Esophagus muscularis mucosa (tissue), 4 donors: ENCODE measurements around the gene UGT1A10. TPM values are rescaled to one million over a fixed set of nuclear protein-coding genes. Genes with fewer than 3 reads are reported as not detected.
A peak's percentile ranks its signal among the peaks of the same experiment; 100 is the strongest.

Experiments
- DNase-seq: peaks from one replicate; pipeline ENCODE4 v3.0.0-alpha.2; 2017; ENCODE audit errors: extremely low spot score
- H3K27ac ChIP-seq, 4 donors: fragments of 200-600 bp; sonication (generic); replicated peaks in 1 of 4; 1 replicate in 3 of 4; 2 replicates in 1 of 4; pipeline ENCODE4 v1.5.1; 2016 to 2019; ENCODE audit warnings: mild to moderate bottlenecking in 1 of 4
- H3K27me3 ChIP-seq, 4 donors: fragments of 200-600 bp; sonication (generic); one replicate each; pipeline versions ENCODE4 v1.5.1 to v1.6.0; 2016 to 2019
- H3K36me3 ChIP-seq, 4 donors: fragments of 200-600 bp; sonication (generic); one replicate each; pipeline ENCODE4 v1.5.1; 2016 to 2019
- H3K4me1 ChIP-seq, 4 donors: fragments of 200-600 bp; sonication (generic); one replicate each; pipeline ENCODE4 v1.5.1; 2016 to 2019
- H3K4me3 ChIP-seq, 4 donors: fragments of 200-600 bp; sonication (generic); 1 replicate in 2 of 4; 2 replicates in 2 of 4; pipeline ENCODE4 v1.5.1; 2016 to 2019; ENCODE audit warnings: mild to moderate bottlenecking in 4 of 4, moderate library complexity in 1 of 4
- H3K9me3 ChIP-seq, 4 donors: fragments of 200-600 bp; sonication (generic); 1 replicate in 3 of 4; 2 replicates in 1 of 4; pipeline ENCODE4 v1.5.1; 2016 to 2019
- CTCF ChIP-seq, 3 experiments: fragments of 200-600 bp in 2 of 3; fragments of 450-650 bp in 1 of 3; sonication (generic) in 2 of 3; IDR thresholded peaks; one replicate each; pipeline ENCODE4 v1.5.1; 2017 to 2019; ENCODE audit warnings: antibody characterized with exemption in 3 of 3, mild to moderate bottlenecking in 2 of 3, moderate library complexity in 1 of 3
- EP300 ChIP-seq: sonication (generic); formaldehyde crosslinking; IDR thresholded peaks from one replicate; pipeline ENCODE4 v1.6.1; 2017; ENCODE audit warnings: antibody characterized with exemption
- POLR2A ChIP-seq: fragments of 450-650 bp; IDR thresholded peaks from one replicate; pipeline ENCODE4 v1.6.1; 2017; ENCODE audit warnings: antibody characterized with exemption, moderate library complexity, mild to moderate bottlenecking, low read depth
- POLR2AphosphoS5 ChIP-seq, 2 donors: sonication (generic); formaldehyde crosslinking; IDR thresholded peaks; one replicate each; pipeline ENCODE4 v1.6.1; 2017; ENCODE audit warnings: antibody characterized with exemption in 2 of 2
- WGBS: methylation state at CpG from one replicate; pipeline ENCODE4 v1.1.5; 2018; 5-methylcytosine and 5-hydroxymethylcytosine counted together
- intact Hi-C: fragments of 100-400 bp; cut with DNase I; formaldehyde crosslinking; loops from one replicate; pipeline ENCODE4 v1.15.1; 2023
- total RNA-seq, 4 donors: library from RNA; depleted of rRNA; stranded (reverse); fragments of >200 nt; gene quantifications; one replicate each; pipeline versions ENCODE4 v1.1.0 to v1.2.1, GENCODE V29; 2016

UGT1A10 gene
- total RNA-seq, 4 donors from 2014 or later = not detected

DNA sequence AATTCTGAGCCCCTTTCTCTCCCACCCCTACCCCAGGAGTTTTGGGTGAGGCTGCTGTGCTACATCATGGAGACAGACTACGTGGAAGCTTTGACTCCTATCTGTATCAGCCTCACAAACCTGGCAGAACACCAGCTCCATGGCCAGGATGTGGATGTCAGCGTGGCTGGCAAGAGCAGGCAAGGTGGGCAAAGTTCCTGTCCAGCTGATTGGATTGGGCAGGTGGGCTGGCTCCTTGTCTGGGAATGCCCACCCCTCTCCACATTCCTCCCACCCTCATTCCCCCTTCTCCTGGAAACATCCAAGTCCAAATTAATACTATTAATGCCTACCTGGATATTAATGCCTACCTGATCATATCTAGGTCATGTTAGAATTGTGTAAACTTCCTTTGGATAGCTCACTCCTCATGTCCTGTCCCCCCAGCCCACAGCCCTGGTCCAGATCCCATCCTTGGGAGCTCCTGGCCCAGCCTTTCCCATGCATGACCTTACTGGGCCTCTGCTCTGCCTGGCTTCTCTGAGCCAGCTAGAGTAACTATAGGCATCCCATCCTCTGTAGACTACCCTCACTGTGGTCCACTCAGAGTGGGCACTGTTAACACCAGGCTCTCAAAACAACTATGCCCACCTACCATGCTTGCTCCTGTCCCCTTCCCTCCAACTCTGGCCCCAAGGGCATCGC is 166.0 kb downstream of the UGT1A10 start:
- peak; percentile 74 for DNase-seq
- peaks cover 0 to under 1% (median 0%) of the 10 kb centered on the region in 4 donors for H3K27me3 ChIP-seq
- intact Hi-C loops = no loop called here

DNA sequence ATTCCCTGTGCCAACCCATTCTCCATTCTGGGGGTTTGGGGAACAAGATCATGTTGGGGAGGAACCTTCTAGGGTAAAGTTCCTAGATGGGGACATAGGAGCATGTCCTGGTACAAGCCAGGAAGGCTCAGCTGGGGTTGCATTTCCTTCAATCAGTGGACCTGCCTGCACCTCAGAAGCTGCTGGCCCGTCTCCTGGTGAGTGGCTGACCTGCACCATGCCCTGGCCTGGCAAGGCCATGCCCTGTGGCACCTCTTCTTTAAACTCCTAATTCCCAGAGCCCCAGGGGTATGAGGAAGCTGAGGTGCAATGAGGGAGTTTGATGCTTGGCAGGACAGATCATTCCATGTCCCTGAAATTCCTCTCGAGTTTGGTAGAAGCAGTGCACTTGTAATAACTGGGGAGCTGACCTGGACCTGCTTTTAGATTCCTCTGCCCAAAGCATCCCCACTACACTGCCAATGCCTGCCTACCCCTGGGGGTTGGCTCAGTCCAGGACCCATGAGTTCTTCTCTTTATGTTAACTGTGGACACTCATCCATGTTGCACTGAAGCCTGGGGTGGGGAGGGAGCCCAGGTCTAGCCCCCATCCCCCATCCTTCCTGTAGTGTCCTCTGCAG is 167.2 kb downstream of the UGT1A10 start:
- DNase-seq = no peak
- TF ChIP-seq EP300 (no peak), POLR2A (no peak)
- intact Hi-C loops = no loop called here

More for the DNA sequence above, 166.0 kb downstream of the UGT1A10 start:
- 86% methylated on average over 2 of the region's 3 CpGs for WGBS
- no peak for TF ChIP-seq CTCF (IDR thresholded peaks at IDR 0.05)
- TF ChIP-seq EP300 = no peak
- TF ChIP-seq POLR2A = no peak
- no peak for TF ChIP-seq POLR2AphosphoS5 (IDR thresholded peaks at IDR 0.05)
- no peak overlapping the region for H3K4me3 ChIP-seq
- no peaks in the 10 kb centered on the region for H3K36me3 ChIP-seq
- H3K4me1 ChIP-seq = no peaks in the 10 kb centered on the region
- no peaks in the 10 kb centered on the region for H3K9me3 ChIP-seq
- H3K27ac ChIP-seq = no peak overlapping the region

GRCh38 chr2:233803994-233804393 is 167.7 kb downstream of the UGT1A10 start:
- Histone ChIP-seq H3K36me3 (no peaks in the 10 kb centered on the region), H3K9me3 (no peaks in the 10 kb centered on the region), H3K4me3 (no peak overlapping the region), H3K4me1 (no peaks in the 10 kb centered on the region), H3K27me3 (peaks cover 0 to 16% (median 0%) of the 10 kb centered on the region in 4 donors), H3K27ac (no peak overlapping the region)
- TF ChIP-seq POLR2AphosphoS5 (IDR thresholded peaks at IDR 0.05) (no peak), EP300 (no peak), CTCF (IDR thresholded peaks at IDR 0.05) (no peak), POLR2A (no peak)
- DNase-seq = peak; percentile 90
- 46% methylated on average over 4 of the region's 8 CpGs for WGBS
- intact Hi-C loops = no loop called here

More for the DNA sequence above, 167.2 kb downstream of the UGT1A10 start:
- Histone ChIP-seq H3K27ac (no peak overlapping the region), H3K4me3 (no peak overlapping the region), H3K36me3 (no peaks in the 10 kb centered on the region), H3K9me3 (no peaks in the 10 kb centered on the region), H3K4me1 (no peaks in the 10 kb centered on the region), H3K27me3 (peaks cover 0 to 12% (median 0%) of the 10 kb centered on the region in 4 donors)
- WGBS = 89% methylated on average over 2 of the region's 2 CpGs

DNA sequence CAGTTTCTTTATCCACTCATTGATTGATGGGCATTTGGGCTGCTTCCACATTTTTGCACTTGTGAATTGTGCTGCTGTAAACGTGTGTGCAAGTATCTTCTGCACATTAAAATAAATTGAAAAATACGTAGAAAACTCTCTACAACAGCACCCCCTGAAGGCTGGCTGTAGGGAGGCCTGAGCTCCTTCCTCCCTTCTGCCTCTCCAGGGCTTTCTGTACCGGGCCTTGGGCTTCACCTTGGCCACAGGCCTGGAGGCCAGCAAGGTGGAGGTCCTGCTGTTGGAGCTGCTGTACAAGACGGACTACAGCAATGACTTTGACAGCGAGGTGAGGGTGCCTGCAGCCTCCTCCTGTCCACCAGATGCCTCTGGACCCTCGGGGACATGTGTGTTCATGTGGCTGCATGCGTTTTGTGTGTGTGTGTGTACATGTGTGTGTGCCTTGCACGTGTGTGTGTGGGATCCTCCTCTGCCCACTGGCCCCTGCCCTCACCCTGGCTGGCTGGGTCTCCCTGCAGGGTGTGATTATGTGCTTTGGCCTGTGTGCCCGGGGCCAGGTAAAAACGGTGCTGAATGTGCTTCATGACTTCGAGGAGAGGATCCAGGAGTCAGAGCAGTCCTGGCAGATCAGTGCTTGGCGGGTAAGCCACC is 171.1 kb downstream of the UGT1A10 start:
- Histone ChIP-seq H3K4me3 (no peak overlapping the region), H3K4me1 (no peaks in the 10 kb centered on the region), H3K9me3 (no peaks in the 10 kb centered on the region), H3K27me3 (peaks cover 0 to 16% (median 0%) of the 10 kb centered on the region in 4 donors), H3K27ac (no peak overlapping the region), H3K36me3 (no peaks in the 10 kb centered on the region)
- DNase-seq = no peak
- intact Hi-C loops = no loop called here
- no peak for TF ChIP-seq POLR2AphosphoS5 (IDR thresholded peaks at IDR 0.05)
- no peak for TF ChIP-seq CTCF (IDR thresholded peaks at IDR 0.05)
- no peak for TF ChIP-seq POLR2A
- WGBS = 68% methylated on average over 8 of the region's 12 CpGs
